SK-N-MC (cell line): Measurements from ENCODE around the gene PDS5B.
"Not testable (repeated sequence)": the region's sequence is repeated elsewhere in the genome, so short reads cannot be mapped to it uniquely, and the experiment has no call there.

Experiments used
- EZH2 ChIP-seq: fragments of 200-600 bp; sonication (generic); IDR thresholded peaks from one replicate; pipeline ENCODE4 v1.6.1; 2017; ENCODE audit warnings: antibody characterized with exemption
- POLR2AphosphoS5 ChIP-seq: IDR thresholded peaks from 2 replicates; pipeline ENCODE4 v1.6.1; 2012; ENCODE audit warnings: mild to moderate bottlenecking, low read depth, low read length, borderline replicate concordance

GRCh38 chr13:32560842-32561241 lies 25.4 kb upstream of the PDS5B start:
- TF ChIP-seq EZH2, POLR2AphosphoS5: not testable (repeated sequence)
